Gastrocnemius medialis (tissue), 4 donors: Measurements from ENCODE around the gene FYB1. TPM values are rescaled to one million over a fixed set of nuclear protein-coding genes. Genes with fewer than 3 reads are reported as not detected.
A peak's percentile ranks its signal among the peaks of the same experiment; 100 is the strongest.

ENCODE experiments used
- ATAC-seq, 2 donors: fragments of 150-250 bp; one replicate each; pipeline ENCODE4 v1.9.1; 2016
- DNase-seq, 2 donors: peaks; one replicate each; pipeline ENCODE4 v3.0.0-alpha.2; 2019
- H3K27ac ChIP-seq, 4 donors: fragments of 200-600 bp; sonication (generic); 1 replicate in 1 of 4; 2 replicates in 3 of 4; pipeline ENCODE4 v1.5.1; 2016 to 2018; ENCODE audit warnings: mild to moderate bottlenecking in 2 of 4, moderate library complexity in 1 of 4
- H3K27me3 ChIP-seq, 3 donors: fragments of 200-600 bp; sonication (generic) in 2 of 3; 1 replicate in 1 of 3; 2 replicates in 2 of 3; pipeline versions ENCODE4 v1.5.1 to v1.6.0; 2016 to 2019; ENCODE audit warnings: mild to moderate bottlenecking in 1 of 3, moderate library complexity in 1 of 3
- H3K36me3 ChIP-seq, 2 donors: fragments of 200-600 bp; sonication (generic) in 1 of 2; one replicate each; pipeline ENCODE4 v1.5.1; 2017 to 2018
- H3K4me1 ChIP-seq, 2 donors: fragments of 200-600 bp; sonication (generic) in 1 of 2; one replicate each; pipeline ENCODE4 v1.5.1; 2016 to 2017; ENCODE audit warnings: mild to moderate bottlenecking in 2 of 2
- H3K4me3 ChIP-seq, 4 donors: fragments of 200-600 bp; sonication (generic) in 3 of 4; 1 replicate in 1 of 4; 2 replicates in 3 of 4; pipeline ENCODE4 v1.5.1; 2016 to 2019; ENCODE audit warnings: mild to moderate bottlenecking in 2 of 4
- H3K9me3 ChIP-seq, 3 donors: fragments of 200-600 bp; sonication (generic) in 2 of 3; 1 replicate in 1 of 3; 2 replicates in 2 of 3; pipeline ENCODE4 v1.5.1; 2016 to 2019
- CTCF ChIP-seq, 5 experiments: fragments of 450-650 bp in 3 of 5; fragments of 200-600 bp in 2 of 5; sonication (generic) in 2 of 5; IDR thresholded peaks in 4 of 5; conservative IDR thresholded peaks in 1 of 5; 1 replicate in 4 of 5; 2 replicates in 1 of 5; pipeline ENCODE4 v1.5.1; 2016 to 2019; ENCODE audit warnings: antibody characterized with exemption in 5 of 5, mild to moderate bottlenecking in 3 of 5, moderate library complexity in 3 of 5
- POLR2A ChIP-seq, 2 donors: fragments of 450-650 bp; IDR thresholded peaks; one replicate each; pipeline ENCODE4 v1.6.1; 2017; ENCODE audit warnings: antibody characterized with exemption in 2 of 2, mild to moderate bottlenecking in 2 of 2, moderate library complexity in 2 of 2
- in situ Hi-C, 4 donors: fragments of 200-750 bp; cut with MboI; loops; one replicate each; pipeline versions ENCODE4 v1.15.0 to v1.8.0; 2017; ENCODE audit warnings: low sequenced_read_pairs in 4 of 4
- intact Hi-C: fragments of 100-400 bp; cut with DNase I; formaldehyde crosslinking; loops from one replicate; pipeline ENCODE4 v1.15.1; 2023; ENCODE audit warnings: low total_unique reads
- total RNA-seq, 4 donors: library from RNA; depleted of rRNA; stranded (reverse); fragments of >200 nt; gene quantifications; one replicate each; pipeline versions ENCODE4 v1.1.0 to v1.2.3, GENCODE V29; 2016

The FYB1 gene
- total RNA-seq, 4 donors from 2014 or later = 1.1 to 5.6 (median 2.6) TPM

- Histone ChIP-seq H3K4me1 (peaks cover 5% of the 10 kb centered on the region in 2 donors), H3K36me3 (no peaks in the 10 kb centered on the region), H3K27me3 (no peaks in the 10 kb centered on the region), H3K27ac (no peak overlapping the region), H3K4me3 (no peak overlapping the region), H3K9me3 (no peaks in the 10 kb centered on the region)
- intact Hi-C loops = no loop called here
- TF ChIP-seq POLR2A (IDR thresholded peaks at IDR 0.05) (no peak), CTCF (IDR thresholded peaks at IDR 0.05 in 4 of 5, conservative IDR thresholded peaks at IDR 0.05 in 1 of 5) (peak in 1 of 5 experiments; percentile 26)
- ATAC-seq = no peak
- DNase-seq = no peak
- in situ Hi-C loops = no loop called here
Measured at GRCh38 chr5:39148983-39149534, 70.3 kb downstream of the FYB1 start.

- in situ Hi-C loops (no loop called here), intact Hi-C loops (no loop called here)
- Histone ChIP-seq H3K4me3 (no peak overlapping the region), H3K27me3 (no peaks in the 10 kb centered on the region), H3K27ac (no peak overlapping the region), H3K9me3 (no peaks in the 10 kb centered on the region), H3K4me1 (peaks cover 5% of the 10 kb centered on the region in 2 donors), H3K36me3 (no peaks in the 10 kb centered on the region)
- ATAC-seq (no peak), DNase-seq (no peak)
- TF ChIP-seq CTCF (IDR thresholded peaks at IDR 0.05 in 4 of 5, conservative IDR thresholded peaks at IDR 0.05 in 1 of 5) = no peak
- no peak for TF ChIP-seq POLR2A (IDR thresholded peaks at IDR 0.05)
Measured at GRCh38 chr5:39146831-39147540, 72.4 kb downstream of the FYB1 start.

GRCh38 chr5:39143151-39143860 lies 76.1 kb downstream of the FYB1 start:
- ATAC-seq (no peak), DNase-seq (no peak)
- H3K36me3 ChIP-seq = no peaks in the 10 kb centered on the region
- peaks cover under 1% of the 10 kb centered on the region in 2 donors for H3K4me1 ChIP-seq
- TF ChIP-seq CTCF (IDR thresholded peaks at IDR 0.05 in 4 of 5, conservative IDR thresholded peaks at IDR 0.05 in 1 of 5) = no peak
- TF ChIP-seq POLR2A (IDR thresholded peaks at IDR 0.05) = no peak
- H3K4me3 ChIP-seq = no peak overlapping the region
- in situ Hi-C loops (no loop called here), intact Hi-C loops (no loop called here)
- H3K27me3 ChIP-seq = no peaks in the 10 kb centered on the region
- H3K9me3 ChIP-seq = no peaks in the 10 kb centered on the region
- H3K27ac ChIP-seq = no peak overlapping the region

GRCh38 chr5:39140558-39141168 lies 78.7 kb downstream of the FYB1 start:
- in situ Hi-C loops = no loop called here
- Histone ChIP-seq H3K36me3 (no peaks in the 10 kb centered on the region), H3K9me3 (no peaks in the 10 kb centered on the region), H3K4me1 (no peaks in the 10 kb centered on the region), H3K27me3 (no peaks in the 10 kb centered on the region), H3K27ac (no peak overlapping the region), H3K4me3 (no peak overlapping the region)
- no peak for TF ChIP-seq CTCF (IDR thresholded peaks at IDR 0.05 in 4 of 5, conservative IDR thresholded peaks at IDR 0.05 in 1 of 5)
- ATAC-seq (no peak), DNase-seq (no peak)
- intact Hi-C loops = no loop called here
